ENCODE data around the gene LRMDA. TPM values are rescaled to one million over a fixed set of nuclear protein-coding genes. Genes with fewer than 3 reads are reported as not detected.

Gene LRMDA
- total RNA-seq, 1 experiment from 2014 or later = not detected

GRCh38 chr10:76074659-76075058, 643.2 kb downstream of the LRMDA start:
- Histone ChIP-seq H3K4me3 (ENCODE audit: low read depth, low read length, poor library complexity, severe bottlenecking) (no peak overlapping the region), H3K27me3 (replicated peaks; ENCODE audit: insufficient read depth, low read depth, low read length, poor library complexity) (no peaks in the 10 kb centered on the region), H3K27ac (ENCODE audit: low read depth, low read length, poor library complexity, severe bottlenecking) (no peak overlapping the region), H3K9me3 (ENCODE audit: low read depth, low read length, poor library complexity, severe bottlenecking) (no peaks in the 10 kb centered on the region), H3K4me1 (ENCODE audit: insufficient read depth, low read length, poor library complexity, severe bottlenecking) (no peaks in the 10 kb centered on the region), H3K36me3 (ENCODE audit: insufficient read depth, low read length, poor library complexity, severe bottlenecking) (no peaks in the 10 kb centered on the region)
- POLR2A ChIA-PET (ENCODE audit: low non-redundant PET) = interaction anchor here (0.7 kb wide), 1 partner anchor 19 kb away, joined by 4 read pairs; no protein-coding TSS in a partner anchor
- TF ChIP-seq CTCF (conservative IDR thresholded peaks at IDR 0.05; ENCODE audit: low read depth, low read length) (no peak), EZH2 (IDR thresholded peaks at IDR 0.05; ENCODE audit: borderline replicate concordance, low read depth, low read length, poor library complexity, severe bottlenecking) (no peak)
- CTCF ChIA-PET = no interaction called here
- intact Hi-C loops (cut with micrococcal nuclease; ENCODE audit: unreplicated experiment) = no loop called here
- no TSS peak for BruUV-seq (replicated peaks)
- no peak for DNase-seq (ENCODE audit: low spot score)

- H3K27ac ChIP-seq (ENCODE audit: low read depth, low read length, poor library complexity, severe bottlenecking) = no peak overlapping the region
- H3K27me3 ChIP-seq (replicated peaks; ENCODE audit: insufficient read depth, low read depth, low read length, poor library complexity) = no peaks in the 10 kb centered on the region
- POLR2A ChIA-PET (ENCODE audit: low non-redundant PET) = no interaction called here
- no peaks in the 10 kb centered on the region for H3K4me1 ChIP-seq (ENCODE audit: insufficient read depth, low read length, poor library complexity, severe bottlenecking)
- intact Hi-C loops (cut with micrococcal nuclease; ENCODE audit: unreplicated experiment) = no loop called here
- DNase-seq (ENCODE audit: low spot score) = no peak
- H3K4me3 ChIP-seq (ENCODE audit: low read depth, low read length, poor library complexity, severe bottlenecking) = no peak overlapping the region
- CTCF ChIA-PET = no interaction called here
- TF ChIP-seq EZH2 (IDR thresholded peaks at IDR 0.05; ENCODE audit: borderline replicate concordance, low read depth, low read length, poor library complexity, severe bottlenecking) (no peak), CTCF (conservative IDR thresholded peaks at IDR 0.05; ENCODE audit: low read depth, low read length) (no peak)
- BruUV-seq (replicated peaks) = no TSS peak
- no peaks in the 10 kb centered on the region for H3K36me3 ChIP-seq (ENCODE audit: insufficient read depth, low read length, poor library complexity, severe bottlenecking)
- H3K9me3 ChIP-seq (ENCODE audit: low read depth, low read length, poor library complexity, severe bottlenecking) = no peaks in the 10 kb centered on the region
Measured at GRCh38 chr10:76080451-76080850, 649.0 kb downstream of the LRMDA start.

- Histone ChIP-seq H3K36me3 (ENCODE audit: insufficient read depth, low read length, poor library complexity, severe bottlenecking) (no peaks in the 10 kb centered on the region), H3K4me1 (ENCODE audit: insufficient read depth, low read length, poor library complexity, severe bottlenecking) (no peaks in the 10 kb centered on the region), H3K9me3 (ENCODE audit: low read depth, low read length, poor library complexity, severe bottlenecking) (no peaks in the 10 kb centered on the region), H3K4me3 (ENCODE audit: low read depth, low read length, poor library complexity, severe bottlenecking) (no peak overlapping the region), H3K27me3 (replicated peaks; ENCODE audit: insufficient read depth, low read depth, low read length, poor library complexity) (no peaks in the 10 kb centered on the region), H3K27ac (ENCODE audit: low read depth, low read length, poor library complexity, severe bottlenecking) (no peak overlapping the region)
- CTCF ChIA-PET = no interaction called here
- POLR2A ChIA-PET (ENCODE audit: low non-redundant PET) = no interaction called here
- intact Hi-C loops (cut with micrococcal nuclease; ENCODE audit: unreplicated experiment) = no loop called here
- TF ChIP-seq CTCF (conservative IDR thresholded peaks at IDR 0.05; ENCODE audit: low read depth, low read length) = no peak
- TF ChIP-seq EZH2 (IDR thresholded peaks at IDR 0.05; ENCODE audit: borderline replicate concordance, low read depth, low read length, poor library complexity, severe bottlenecking) = no peak
- no TSS peak for BruUV-seq (replicated peaks)
- no peak for DNase-seq (ENCODE audit: low spot score)
Measured at GRCh38 chr10:76080991-76081390, 649.6 kb downstream of the LRMDA start.
